SK-N-SH treated with all-trans-retinoic acid at 6 μM for 48 hours (cell line): Measurements from ENCODE around the gene PSME4.

Source experiments
- ATAC-seq: fragments of 200-7000 bp; cut with Tn5 transposase; 3 replicates; pipeline ENCODE4 v1.9.1; 2020; ENCODE audit warnings: mild to moderate bottlenecking, moderate library complexity
- BACH2 ChIP-seq: fragments of 250-450 bp; sonication (Bioruptor Pico); IDR thresholded peaks from 2 replicates; pipeline ENCODE4 v1.9.0; 2021; ENCODE audit warnings: mild to moderate bottlenecking, borderline replicate concordance
- CSDC2 ChIP-seq: fragments of 250-450 bp; sonication (Bioruptor Pico); IDR thresholded peaks from 2 replicates; pipeline ENCODE4 v1.5.0; 2020; ENCODE audit warnings: mild to moderate bottlenecking, moderate library complexity
- CSRNP3 ChIP-seq: fragments of 250-450 bp; sonication (Bioruptor Pico); IDR thresholded peaks from 2 replicates; pipeline ENCODE4 v1.5.1; 2021; ENCODE audit warnings: mild to moderate bottlenecking, moderate library complexity
- ESRRG ChIP-seq: fragments of 250-450 bp; sonication (Bioruptor Pico); IDR thresholded peaks from 2 replicates; pipeline ENCODE4 v1.6.1; 2021; ENCODE audit warnings: mild to moderate bottlenecking
- GLIS3 ChIP-seq: fragments of 250-450 bp; sonication (Bioruptor Pico); IDR thresholded peaks from 2 replicates; pipeline ENCODE4 v1.5.0; 2020; ENCODE audit warnings: mild to moderate bottlenecking, moderate library complexity
- ISL1 ChIP-seq: fragments of 250-450 bp; sonication (Bioruptor Pico); IDR thresholded peaks from 2 replicates; pipeline ENCODE4 v2.1.2; 2022; ENCODE audit warnings: mild to moderate bottlenecking, moderate library complexity
- PATZ1 ChIP-seq: fragments of 250-450 bp; sonication (Bioruptor Pico); IDR thresholded peaks from 2 replicates; pipeline ENCODE4 v1.8.0; 2020; ENCODE audit warnings: mild to moderate bottlenecking, moderate library complexity, borderline replicate concordance
- PPARA ChIP-seq: fragments of 250-450 bp; sonication (Bioruptor Pico); IDR thresholded peaks from 2 replicates; pipeline ENCODE4 v1.5.0; 2020; ENCODE audit warnings: mild to moderate bottlenecking, borderline replicate concordance
- SNAI2 ChIP-seq: fragments of 250-450 bp; sonication (Bioruptor Pico); IDR thresholded peaks from 2 replicates; pipeline ENCODE4 v1.5.0; 2020; ENCODE audit warnings: mild to moderate bottlenecking, moderate library complexity
- TCF4 ChIP-seq: fragments of 250-450 bp; sonication (Bioruptor Pico); IDR thresholded peaks from 2 replicates; pipeline ENCODE4 v1.8.0; 2021; ENCODE audit warnings: mild to moderate bottlenecking, moderate library complexity, borderline replicate concordance
- TOX ChIP-seq: fragments of 250-450 bp; sonication (Bioruptor Pico); IDR thresholded peaks from 2 replicates; pipeline ENCODE4 v1.8.0; 2021; ENCODE audit warnings: mild to moderate bottlenecking, moderate library complexity, borderline replicate concordance
- TSHZ2 ChIP-seq: fragments of 250-450 bp; sonication (Bioruptor Pico); IDR thresholded peaks from 2 replicates; pipeline ENCODE4 v1.5.0; 2020; ENCODE audit warnings: mild to moderate bottlenecking, moderate library complexity
- ZC3H10 ChIP-seq: fragments of 250-450 bp; sonication (Bioruptor Pico); IDR thresholded peaks from 2 replicates; pipeline ENCODE4 v1.5.1; 2021; ENCODE audit warnings: mild to moderate bottlenecking, moderate library complexity
- ZFP3 ChIP-seq: fragments of 250-450 bp; sonication (Bioruptor Pico); IDR thresholded peaks from 2 replicates; pipeline ENCODE4 v1.5.0; 2020; ENCODE audit warnings: mild to moderate bottlenecking, moderate library complexity
- ZNF565 ChIP-seq: fragments of 450-650 bp; formaldehyde crosslinking; conservative IDR thresholded peaks from 2 replicates; pipeline ENCODE4 v1.5.0; 2020; ENCODE audit warnings: low read depth, mild to moderate bottlenecking, moderate library complexity
- ZNF70 ChIP-seq: fragments of 450-650 bp; formaldehyde crosslinking; IDR thresholded peaks from 2 replicates; pipeline ENCODE4 v1.5.0; 2020; ENCODE audit warnings: mild to moderate bottlenecking, moderate library complexity
- ZNF8 ChIP-seq: fragments of 450-650 bp; formaldehyde crosslinking; IDR thresholded peaks from 2 replicates; pipeline ENCODE4 v1.5.0; 2020; ENCODE audit warnings: mild to moderate bottlenecking, moderate library complexity

The PSME4 gene

GRCh38 chr2:53821810-53822209 lies 149.0 kb downstream of the PSME4 start:
- TF ChIP-seq TSHZ2 (CRISPR knock-in tag): no peak
- no peak for TF ChIP-seq ISL1 (CRISPR knock-in tag)
- TF ChIP-seq ZC3H10 (CRISPR knock-in tag): no peak
- TF ChIP-seq BACH2 (CRISPR knock-in tag): no peak
- TF ChIP-seq ZNF70 (CRISPR knock-in tag): no peak
- TF ChIP-seq ZNF565 (CRISPR knock-in tag): no peak
- TF ChIP-seq CSRNP3 (CRISPR knock-in tag): no peak
- no peak for TF ChIP-seq PPARA (CRISPR knock-in tag)
- TF ChIP-seq ZFP3 (CRISPR knock-in tag): no peak
- no peak for TF ChIP-seq CSDC2 (CRISPR knock-in tag)
- TF ChIP-seq, all 23 proteins: peak for 0
- no peak for ATAC-seq

GRCh38 chr2:53820711-53821110 lies 150.1 kb downstream of the PSME4 start:
- no peak for ATAC-seq
- TF ChIP-seq ZNF70 (CRISPR knock-in tag): no peak
- TF ChIP-seq BACH2 (CRISPR knock-in tag): no peak
- TF ChIP-seq PATZ1 (CRISPR knock-in tag): no peak
- TF ChIP-seq TSHZ2 (CRISPR knock-in tag): no peak
- no peak for TF ChIP-seq ZNF8 (CRISPR knock-in tag)
- no peak for TF ChIP-seq PPARA (CRISPR knock-in tag)
- no peak for TF ChIP-seq SNAI2 (CRISPR knock-in tag)
- no peak for TF ChIP-seq GLIS3 (CRISPR knock-in tag)
- no peak for TF ChIP-seq CSDC2 (CRISPR knock-in tag)
- no peak for TF ChIP-seq ZNF565 (CRISPR knock-in tag)
- TF ChIP-seq TOX (CRISPR knock-in tag): no peak

GRCh38 chr2:53820048-53820447 lies 150.7 kb downstream of the PSME4 start:
- ATAC-seq: no peak
- TF ChIP-seq CSRNP3 (CRISPR knock-in tag) (no peak), CSDC2 (CRISPR knock-in tag) (no peak), PPARA (CRISPR knock-in tag) (no peak), BACH2 (CRISPR knock-in tag) (no peak)
- TF ChIP-seq, all 23 proteins: peak for 0

GRCh38 chr2:53819634-53820033 lies 151.2 kb downstream of the PSME4 start:
- TF ChIP-seq GLIS3 (CRISPR knock-in tag) (no peak), TCF4 (CRISPR knock-in tag) (no peak), SNAI2 (CRISPR knock-in tag) (no peak), ZNF70 (CRISPR knock-in tag) (no peak), PPARA (CRISPR knock-in tag) (no peak), CSRNP3 (CRISPR knock-in tag) (no peak), ZNF8 (CRISPR knock-in tag) (no peak), ESRRG (CRISPR knock-in tag) (no peak), ZFP3 (CRISPR knock-in tag) (no peak), ZC3H10 (CRISPR knock-in tag) (no peak), PATZ1 (CRISPR knock-in tag) (no peak)
- no peak for ATAC-seq
